SKM-1 treated with dmso at 0.1 percent for 144 hours (cell line): ENCODE data around the gene CXCL1.
"Not testable (repeated sequence)": the region's sequence is repeated elsewhere in the genome, so short reads cannot be mapped to it uniquely, and the experiment has no call there.

ENCODE experiments used
- DNase-seq: peaks from one replicate; lab custom pipeline; 2025; ENCODE audit not compliant: unreplicated experiment; lab: John Stamatoyannopoulos, UW

The CXCL1 gene

GRCh38 chr4:73874386-73874785 is 5.2 kb downstream of the CXCL1 start:
- DNase-seq, result no peak

GRCh38 chr4:73875401-73875800 is 6.2 kb downstream of the CXCL1 start:
- DNase-seq, result no peak

DNA sequence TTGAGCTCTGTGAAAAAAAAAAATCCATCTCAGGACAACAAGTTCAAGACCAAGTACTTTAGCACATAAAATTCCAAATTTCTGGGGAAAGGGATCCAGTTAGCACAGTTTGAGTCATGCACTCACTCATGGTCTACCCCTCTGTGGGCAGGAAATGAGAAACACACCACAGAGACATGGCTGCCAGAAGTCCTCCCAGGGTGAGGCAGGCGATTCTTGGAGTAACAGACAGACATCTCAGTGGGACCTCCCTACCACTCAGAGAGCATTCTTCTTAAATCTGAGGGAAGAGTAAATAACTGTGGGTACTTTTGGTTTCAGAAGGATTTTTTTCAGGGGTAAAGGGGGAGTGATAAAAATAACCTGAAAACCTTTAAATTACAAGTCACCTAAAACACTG is 14.1 kb downstream of the CXCL1 start:
- DNase-seq, result no peak

DNA sequence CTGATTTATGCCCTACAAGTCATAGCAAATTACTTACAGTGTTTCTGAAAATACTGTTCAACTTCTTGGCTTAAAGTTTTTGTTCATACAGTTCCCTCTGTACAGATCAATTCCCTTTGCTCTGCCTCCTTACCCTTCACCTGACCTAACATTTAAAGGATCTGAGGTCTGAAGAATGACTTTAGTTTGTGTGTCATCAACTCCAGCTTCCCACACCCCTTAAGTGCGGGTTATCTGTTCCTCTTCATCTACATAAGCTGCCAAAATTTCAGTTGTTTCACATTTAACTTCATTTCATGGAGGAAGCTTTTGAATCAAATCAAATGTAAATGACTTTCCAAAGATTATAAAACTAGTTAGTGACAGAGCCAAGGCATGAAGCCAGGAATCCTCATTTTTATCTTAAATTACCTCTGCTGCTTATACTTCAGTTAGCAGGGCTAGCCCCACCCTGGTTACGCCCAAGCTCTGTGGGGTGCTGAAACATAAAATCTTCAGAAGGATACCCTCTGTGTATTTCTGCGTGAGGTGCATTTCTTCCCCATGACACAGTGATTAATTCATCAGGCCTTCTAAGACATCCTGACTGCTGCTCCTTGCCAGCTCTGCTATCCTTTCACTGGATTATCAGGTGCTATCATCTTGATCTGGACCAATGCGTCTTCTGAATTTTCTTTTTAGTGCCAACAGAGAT is 16.5 kb downstream of the CXCL1 start:
- no peak for DNase-seq

DNA sequence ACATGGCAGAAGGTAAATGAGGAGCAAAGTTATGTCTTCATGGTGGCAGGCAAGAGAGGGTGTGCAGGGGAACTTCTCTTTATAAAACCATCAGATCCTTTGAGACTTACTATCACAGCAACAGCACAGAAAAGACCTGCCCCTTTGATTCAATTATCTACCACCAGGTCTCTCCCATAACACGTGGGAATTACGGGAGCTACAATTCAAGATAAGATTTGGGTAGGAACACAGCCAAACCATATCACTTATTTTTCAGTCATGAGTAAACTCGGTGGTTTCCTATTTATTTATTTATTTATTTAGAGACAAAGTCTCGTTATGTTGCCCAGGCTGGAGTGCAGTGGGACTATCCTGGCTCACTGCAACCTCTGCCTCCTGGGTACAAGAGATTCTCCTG is 22.1 kb downstream of the CXCL1 start:
- no peak for DNase-seq

- DNase-seq, result no peak
Measured at GRCh38 chr4:73891739-73892405, 22.7 kb downstream of the CXCL1 start.

DNA sequence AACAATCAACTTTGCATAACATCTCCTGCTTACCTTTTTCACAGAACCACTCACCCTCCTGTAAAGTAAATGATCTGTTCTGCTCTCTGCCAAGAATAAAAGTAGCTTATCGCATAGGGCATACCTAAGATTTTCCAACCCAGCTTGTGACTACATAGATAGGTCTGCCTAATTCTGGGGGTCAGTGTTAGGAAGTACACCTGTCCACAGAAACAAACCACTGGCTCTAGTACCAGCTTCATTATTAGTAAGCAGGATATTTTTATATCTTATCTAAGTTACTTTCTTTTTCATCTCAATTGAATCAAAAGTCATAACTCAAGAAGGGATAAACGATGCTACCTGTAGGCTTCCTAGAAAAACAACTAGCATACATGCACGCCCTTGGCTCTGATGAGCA is 23.8 kb downstream of the CXCL1 start:
- DNase-seq, result no peak

DNA sequence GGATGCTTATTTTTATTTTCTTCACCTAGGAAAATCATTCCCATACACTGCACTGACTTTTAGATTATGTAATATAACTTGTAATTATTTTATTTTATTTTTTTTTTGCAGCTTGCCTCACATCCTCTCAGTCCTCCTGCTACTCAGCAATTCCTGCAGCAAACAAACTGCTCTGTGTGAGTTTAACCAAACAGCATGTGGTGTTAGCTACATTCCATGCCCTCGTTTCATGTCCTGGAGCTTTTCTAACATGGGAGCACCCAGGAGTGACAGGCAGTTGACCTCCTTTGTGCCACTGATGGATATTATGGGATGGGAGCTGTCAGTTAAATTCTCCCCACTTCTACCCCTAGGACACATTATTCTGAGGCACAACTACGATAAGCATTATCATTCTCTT is 24.8 kb downstream of the CXCL1 start:
- DNase-seq, result no peak

DNA sequence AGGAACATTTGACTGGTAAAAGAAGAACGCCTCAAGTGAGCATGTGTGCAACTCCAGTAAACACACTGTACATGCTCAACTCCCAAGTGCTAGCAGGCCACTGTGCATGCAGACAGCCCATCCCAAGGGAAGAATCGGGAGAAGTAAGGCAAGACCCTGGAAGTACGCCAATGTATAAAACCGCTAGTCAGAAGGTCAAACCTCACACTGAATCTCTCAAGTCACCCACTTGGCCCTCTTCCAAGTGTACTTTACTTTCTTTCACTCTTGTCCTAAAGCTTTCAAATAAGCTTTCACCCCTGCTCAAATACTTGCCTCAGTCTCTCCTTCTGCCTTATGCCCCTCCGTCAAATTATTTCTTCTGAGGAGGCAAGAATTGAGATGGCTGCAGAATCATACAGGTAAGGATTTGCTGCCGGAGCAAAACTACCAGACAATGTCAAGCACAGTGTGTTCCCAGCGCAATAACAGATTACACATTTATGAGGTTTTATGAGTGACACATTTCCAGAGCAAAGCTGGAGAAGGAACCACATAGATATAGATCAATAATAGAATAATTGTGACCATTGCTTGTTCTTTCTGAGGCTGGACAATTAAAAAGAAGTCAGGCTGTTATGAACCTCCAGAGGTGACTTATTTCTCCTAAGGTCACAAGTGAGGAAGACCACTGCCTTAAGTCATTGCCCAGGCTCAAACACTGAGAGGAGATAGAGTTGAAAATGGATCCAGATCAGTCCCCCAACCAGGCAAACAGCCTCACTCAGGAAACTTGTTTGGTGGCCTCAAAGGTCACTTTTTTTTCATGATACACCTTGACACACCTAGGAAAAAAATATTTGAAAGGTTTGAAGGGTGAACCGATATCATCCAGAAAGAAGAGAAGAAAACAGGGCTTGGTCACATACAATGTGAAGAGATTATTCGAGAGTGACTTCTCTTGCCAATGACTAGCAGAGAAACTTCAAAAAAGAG is 26.3 kb downstream of the CXCL1 start:
- DNase-seq, result no peak

- no peak for DNase-seq
Measured at GRCh38 chr4:73896416-73896815, 27.2 kb downstream of the CXCL1 start.

DNA sequence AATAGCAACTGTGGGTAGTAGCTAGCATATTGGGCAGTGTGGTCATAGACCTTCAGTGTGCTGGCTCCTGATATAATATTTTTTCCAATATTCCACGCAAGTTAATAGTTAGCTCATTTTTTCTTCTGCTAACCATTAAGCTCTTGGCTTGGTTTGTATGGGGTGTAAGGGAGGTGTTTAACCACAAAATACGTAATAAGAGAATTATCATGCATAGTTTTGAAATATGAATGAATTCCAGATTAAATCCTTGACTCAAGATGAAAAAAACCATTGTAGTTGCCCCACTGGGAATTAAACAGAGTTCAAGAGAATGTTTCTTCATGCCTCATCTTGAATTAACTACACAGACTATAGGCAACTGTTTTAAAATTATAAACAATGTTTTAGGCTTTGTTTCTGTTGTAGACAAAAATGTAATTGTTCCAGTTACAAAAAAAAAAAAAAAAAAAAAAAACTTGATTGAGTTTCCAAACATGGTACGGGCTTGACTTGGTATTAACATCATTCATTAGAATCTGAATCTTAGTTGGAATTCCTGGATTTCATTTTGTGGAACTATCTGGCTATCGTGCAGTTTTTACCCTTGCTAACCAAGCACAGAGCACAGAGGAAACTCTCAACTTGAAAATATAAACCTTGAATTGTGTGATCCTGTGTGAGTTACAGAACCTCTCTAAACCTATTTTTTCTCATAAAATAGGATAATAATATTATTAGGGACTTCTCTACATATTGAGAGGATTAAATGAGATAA is 28.4 kb downstream of the CXCL1 start:
- no peak for DNase-seq

DNA sequence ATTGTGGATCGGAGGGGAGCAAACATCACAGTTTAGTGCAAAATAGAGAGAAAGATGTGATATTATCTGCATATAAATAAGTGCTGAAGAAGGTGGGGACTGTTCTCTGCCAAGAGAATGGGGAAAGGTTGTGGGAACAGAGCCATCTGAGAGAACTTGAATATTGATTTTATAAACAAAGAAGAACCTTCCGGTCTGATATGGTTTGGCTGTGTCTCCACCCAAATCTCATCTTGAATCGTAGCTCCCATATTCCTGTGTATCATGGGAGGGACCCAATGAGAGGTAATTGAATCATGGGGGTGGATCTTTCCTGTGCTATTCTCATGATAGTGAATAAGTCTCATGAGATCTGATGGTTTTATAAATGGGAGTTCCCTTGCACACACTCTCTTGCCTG is 30.1 kb downstream of the CXCL1 start:
- DNase-seq, result not testable (repeated sequence)

- DNase-seq, result no peak
Measured at GRCh38 chr4:73901031-73901430, 31.8 kb downstream of the CXCL1 start.

DNA sequence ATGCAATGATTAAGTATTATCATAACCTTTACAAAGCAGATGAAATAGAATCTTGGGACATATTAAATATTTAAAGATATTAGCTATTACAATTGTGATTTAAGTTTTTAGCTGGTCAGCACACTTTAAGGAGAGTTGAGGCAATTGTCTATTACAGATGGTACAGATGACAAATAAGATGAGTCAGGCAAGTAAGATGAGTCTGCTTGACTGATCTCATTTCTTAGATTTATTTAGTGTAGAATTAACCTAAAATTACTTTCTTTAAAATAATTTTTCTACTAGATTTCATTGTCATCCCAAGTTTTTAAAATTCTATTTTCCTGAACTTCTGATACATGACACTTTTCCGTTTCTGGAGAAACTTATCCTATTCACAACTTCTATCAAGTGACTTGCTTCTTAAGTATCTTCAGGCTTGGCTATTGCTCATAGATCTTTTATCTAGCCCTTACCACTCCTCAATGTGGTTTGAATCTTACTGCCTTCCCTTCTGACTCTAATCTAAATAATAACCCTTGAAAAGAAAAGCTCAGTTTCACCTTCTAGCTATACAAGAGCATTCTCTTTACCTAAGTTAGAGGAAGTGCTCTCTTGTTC is 32.9 kb downstream of the CXCL1 start:
- DNase-seq, result no peak

DNA sequence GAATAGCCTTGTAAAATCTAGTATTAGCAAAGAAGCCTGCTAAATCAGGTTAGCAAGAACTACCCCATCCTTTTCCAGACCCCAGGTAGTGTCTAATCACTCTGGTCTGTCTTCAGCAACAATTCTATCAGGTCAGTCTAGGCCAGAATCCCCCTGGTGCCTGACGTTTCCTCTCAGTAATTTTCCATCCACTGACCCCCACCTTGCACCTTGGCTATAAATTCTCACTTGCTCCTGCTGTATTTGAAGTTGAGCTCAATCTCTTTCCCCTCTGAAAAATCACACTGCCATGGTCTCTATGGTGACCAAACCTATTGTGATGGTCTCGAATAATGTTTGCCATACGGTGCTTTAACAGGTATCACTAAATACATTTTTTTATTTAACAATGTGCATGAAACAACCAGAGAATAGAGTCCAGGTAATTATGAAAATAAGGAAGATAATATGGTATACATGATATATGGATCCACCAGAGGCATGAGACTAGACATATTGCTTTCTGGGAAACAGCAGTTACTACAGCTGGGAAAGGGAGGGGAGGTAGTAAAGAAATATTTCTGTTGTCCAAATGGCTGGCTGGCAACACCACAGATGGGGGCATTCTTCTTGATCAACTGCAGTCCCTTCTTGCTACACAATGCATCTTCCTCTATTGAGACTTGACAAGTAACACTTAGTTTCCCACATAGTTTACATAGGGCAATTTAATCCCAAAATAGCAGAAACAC is 33.8 kb downstream of the CXCL1 start:
- no peak for DNase-seq

DNA sequence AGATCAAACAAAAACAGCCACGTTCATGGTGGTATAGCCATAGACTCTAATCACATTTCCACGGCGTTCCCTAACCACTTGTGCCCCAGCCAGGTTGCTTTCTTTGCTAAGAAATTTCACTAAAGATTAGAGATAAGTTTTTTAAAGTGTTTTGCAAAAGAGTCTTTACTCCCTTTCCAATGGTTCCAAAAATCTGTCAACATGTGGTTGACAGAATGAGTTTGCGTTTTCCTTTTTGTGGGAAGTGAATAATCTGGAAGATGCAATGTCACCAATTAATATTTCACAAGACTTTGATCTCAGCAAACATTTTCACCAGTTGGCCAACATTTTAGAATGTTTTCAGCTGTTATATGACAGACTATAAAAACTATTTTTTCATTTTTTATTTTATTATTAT is 35.3 kb downstream of the CXCL1 start:
- no peak for DNase-seq

GRCh38 chr4:73908965-73909364 is 39.8 kb downstream of the CXCL1 start:
- DNase-seq, result no peak

GRCh38 chr4:73911746-73912145 is 42.6 kb downstream of the CXCL1 start:
- DNase-seq, result no peak

GRCh38 chr4:73912191-73912590 is 43.0 kb downstream of the CXCL1 start:
- DNase-seq, result no peak

GRCh38 chr4:73914071-73914470 is 44.9 kb downstream of the CXCL1 start:
- no peak for DNase-seq
